Nephron (organoid): ENCODE data around the gene POC1B.

Source experiments
- H3K27ac Mint-ChIP-seq, 3 experiments: 2 replicates each; pipeline ENCODE4 v1.8.0; 2020; ENCODE audit warnings: mixed read lengths in 3 of 3, mild to moderate bottlenecking in 2 of 3, moderate library complexity in 1 of 3
- H3K27me3 Mint-ChIP-seq: 2 replicates; pipeline ENCODE4 v1.8.0; 2021; ENCODE audit warnings: low read depth, mild to moderate bottlenecking, moderate library complexity, mixed read lengths
- H3K36me3 Mint-ChIP-seq: 2 replicates; pipeline ENCODE4 v1.8.0; 2020; ENCODE audit warnings: low read depth, mixed read lengths
- H3K4me1 Mint-ChIP-seq: 2 replicates; pipeline ENCODE4 v1.8.0; 2020; ENCODE audit warnings: mixed read lengths
- H3K4me3 Mint-ChIP-seq, 3 experiments: 2 replicates each; pipeline ENCODE4 v1.8.0; 2020; ENCODE audit warnings: mild to moderate bottlenecking in 3 of 3, mixed read lengths in 3 of 3, moderate library complexity in 2 of 3
- H3K9me3 Mint-ChIP-seq: 2 replicates; pipeline ENCODE4 v1.8.0; 2020; ENCODE audit warnings: mixed read lengths
- CTCF ChIP-seq, 3 experiments: fragments of 200-600 bp; sonication (generic); IDR thresholded peaks; one replicate each; pipeline ENCODE4 v1.5.0; 2021; ENCODE audit warnings: antibody characterized with exemption in 3 of 3; ENCODE audit not compliant: unreplicated experiment in 3 of 3

POC1B gene

GRCh38 chr12:89514751-89515150 is 11.1 kb downstream of the POC1B start:
- TF ChIP-seq CTCF (IDR thresholded peaks at IDR 0.05; ENCODE audit: unreplicated experiment in 3 of 3): no peak
- H3K27me3 Mint-ChIP-seq: no peaks in the 10 kb centered on the region

GRCh38 chr12:89513544-89513943 is 12.3 kb downstream of the POC1B start:
- no peaks in the 10 kb centered on the region for H3K27me3 Mint-ChIP-seq
- no peaks in the 10 kb centered on the region for H3K36me3 Mint-ChIP-seq
- H3K27ac Mint-ChIP-seq: no peak overlapping the region
- no peaks in the 10 kb centered on the region for H3K4me1 Mint-ChIP-seq
- H3K9me3 Mint-ChIP-seq: no peaks in the 10 kb centered on the region
- H3K4me3 Mint-ChIP-seq: no peak overlapping the region
- no peak for TF ChIP-seq CTCF (IDR thresholded peaks at IDR 0.05; ENCODE audit: unreplicated experiment in 3 of 3)

More at GRCh38 chr12:89514751-89515150, 11.1 kb downstream of the POC1B start:
- no peaks in the 10 kb centered on the region for H3K4me1 Mint-ChIP-seq
- H3K36me3 Mint-ChIP-seq: no peaks in the 10 kb centered on the region
- no peaks in the 10 kb centered on the region for H3K9me3 Mint-ChIP-seq
- H3K27ac Mint-ChIP-seq: no peak overlapping the region
- no peak overlapping the region for H3K4me3 Mint-ChIP-seq

- Mint-ChIP-seq H3K27me3 (no peaks in the 10 kb centered on the region), H3K27ac (no peak overlapping the region), H3K9me3 (no peaks in the 10 kb centered on the region), H3K4me1 (no peaks in the 10 kb centered on the region), H3K4me3 (no peak overlapping the region), H3K36me3 (peaks cover 3% of the 10 kb centered on the region)
- no peak for TF ChIP-seq CTCF (IDR thresholded peaks at IDR 0.05; ENCODE audit: unreplicated experiment in 3 of 3)
Measured at GRCh38 chr12:89507015-89507824, 18.6 kb downstream of the POC1B start.

- Mint-ChIP-seq H3K4me3 (no peak overlapping the region), H3K36me3 (peaks cover 6% of the 10 kb centered on the region), H3K27me3 (no peaks in the 10 kb centered on the region), H3K27ac (no peak overlapping the region), H3K9me3 (no peaks in the 10 kb centered on the region), H3K4me1 (no peaks in the 10 kb centered on the region)
- TF ChIP-seq CTCF (IDR thresholded peaks at IDR 0.05; ENCODE audit: unreplicated experiment in 3 of 3): no peak
Measured at GRCh38 chr12:89506050-89506449, 19.8 kb downstream of the POC1B start.

- H3K4me3 Mint-ChIP-seq: no peak overlapping the region
- H3K36me3 Mint-ChIP-seq: peaks cover 8% of the 10 kb centered on the region
- no peak overlapping the region for H3K27ac Mint-ChIP-seq
- no peaks in the 10 kb centered on the region for H3K27me3 Mint-ChIP-seq
- TF ChIP-seq CTCF (IDR thresholded peaks at IDR 0.05; ENCODE audit: unreplicated experiment in 3 of 3): no peak
- no peaks in the 10 kb centered on the region for H3K4me1 Mint-ChIP-seq
- H3K9me3 Mint-ChIP-seq: no peaks in the 10 kb centered on the region
Measured at GRCh38 chr12:89504560-89505346, 21.1 kb downstream of the POC1B start.
